LNCaP clone FGC (cell line): ENCODE data around the gene CYBA.

ENCODE experiments used
- DNase-seq: peaks from one replicate; pipeline ENCODE4 v3.0.0-alpha.2; 2011; ENCODE audit warnings: low read depth
- H3K4me3 ChIP-seq: 2 replicates; pipeline ENCODE4 v1.5.1; 2011; ENCODE audit warnings: mild to moderate bottlenecking, low read depth, low read length, control low read depth
- CTCF ChIP-seq: IDR thresholded peaks from 2 replicates; pipeline ENCODE4 v1.5.1; 2012; ENCODE audit warnings: mild to moderate bottlenecking; ENCODE audit not compliant: control insufficient read depth, insufficient read depth; ENCODE audit errors: extremely low read depth

CYBA gene

GRCh38 chr16:88686439-88687253, 35.8 kb upstream of the CYBA start, which contains the start of gene SNAI3:
Gene SNAI3 (minus strand): TSS chr16:88686507. CDS start chr16:88686406, 101 bp downstream.
- no peak for TF ChIP-seq CTCF
- H3K4me3 ChIP-seq: peak within 1 kb of the TSS; percentile 62
- DNase-seq: no peak

- no peak for DNase-seq
- H3K4me3 ChIP-seq: peak overlapping the region; percentile 62
- TF ChIP-seq CTCF: no peak
Measured at GRCh38 chr16:88686062-88686438, 35.2 kb upstream of the CYBA start.

GRCh38 chr16:88685156-88686061, 34.6 kb upstream of the CYBA start:
- no peak for DNase-seq
- H3K4me3 ChIP-seq: peak overlapping the region; percentile 62
- TF ChIP-seq CTCF: peak; percentile 31; the same call in 1 of the 2 replicates

DNA sequence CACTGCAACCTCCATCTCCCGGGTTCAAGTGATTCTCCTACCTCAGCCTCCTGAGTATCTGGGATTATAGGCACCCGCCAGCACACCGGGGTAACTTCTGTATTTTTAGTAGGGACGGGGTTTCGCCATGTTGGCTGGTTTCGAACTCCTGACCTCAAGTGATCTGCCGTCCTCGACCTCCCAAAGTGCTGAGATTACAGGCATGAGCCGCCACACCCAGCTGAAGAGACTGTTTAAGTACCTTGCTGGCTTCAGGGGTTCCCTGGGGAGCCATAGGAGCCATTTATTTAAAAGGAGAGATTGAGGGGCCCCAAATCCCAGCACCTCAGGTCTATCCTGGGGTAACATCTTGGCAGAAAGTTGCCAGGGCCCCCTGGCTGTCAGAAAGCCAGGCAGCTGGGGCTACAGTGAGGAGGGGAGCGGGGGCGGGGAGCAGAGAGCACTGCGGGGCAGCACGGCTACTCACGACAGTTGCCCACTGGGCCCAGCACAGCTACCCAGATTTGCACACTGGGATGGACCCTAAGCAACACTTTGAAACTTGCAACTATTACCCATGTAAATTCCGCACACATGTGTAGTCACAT, 33.8 kb upstream of the CYBA start:
- TF ChIP-seq CTCF: no peak
- H3K4me3 ChIP-seq: no peak overlapping the region
- DNase-seq: no peak

- no peak overlapping the region for H3K4me3 ChIP-seq
- no peak for DNase-seq
- no peak for TF ChIP-seq CTCF
Measured at GRCh38 chr16:88681709-88682451, 31.0 kb upstream of the CYBA start.

DNA sequence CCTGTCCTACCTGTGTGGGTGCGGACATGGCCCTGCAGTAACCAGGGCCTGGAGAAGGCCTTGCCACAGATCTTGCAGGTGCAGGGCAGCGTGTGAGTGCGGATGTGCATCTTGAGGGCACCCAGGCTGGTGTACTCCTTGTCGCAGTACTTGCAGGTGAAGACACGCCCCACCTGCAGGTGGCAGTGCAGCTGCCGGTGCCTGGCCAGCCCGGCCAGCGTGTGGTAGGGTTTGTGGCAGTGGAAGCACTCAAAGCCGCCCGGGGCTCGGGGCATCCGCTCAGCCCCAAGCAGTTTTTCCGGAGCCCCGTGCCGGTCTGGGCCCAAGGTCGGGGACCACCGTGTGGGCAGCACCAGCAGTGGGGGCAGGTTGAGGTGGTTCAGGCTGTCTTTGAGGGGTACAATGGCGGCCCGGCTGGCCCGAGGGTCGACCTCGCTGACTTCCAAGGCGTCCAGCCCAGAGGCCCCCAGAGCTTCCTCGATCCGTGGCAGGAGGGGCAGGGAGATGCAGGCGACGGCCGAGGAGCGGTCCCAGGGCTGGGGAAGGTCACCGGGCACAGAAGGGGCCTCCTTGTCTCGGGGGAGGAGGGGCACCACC, 30.3 kb upstream of the CYBA start:
- peak; percentile 69 for TF ChIP-seq CTCF
- no peak for DNase-seq
- no peak overlapping the region for H3K4me3 ChIP-seq
